ENCODE data around the gene SMIM38. TPM values are rescaled to one million over a fixed set of nuclear protein-coding genes. Genes with fewer than 3 reads are reported as not detected.

Gene SMIM38
- total RNA-seq, 2 experiments from 2014 or later: 0.18 TPM; not detected in 1

- no peak overlapping the region for H3K4me3 Mint-ChIP-seq
- ChIA-PET CTCF (no interaction called here), POLR2A (no interaction called here)
- DNase-seq (no peak), ATAC-seq (no peak)
- H3K27me3 Mint-ChIP-seq (ENCODE audit: low read depth): peaks cover 8% of the 10 kb centered on the region
- H3K27ac Mint-ChIP-seq: no peak overlapping the region
- peaks cover 14% of the 10 kb centered on the region for H3K4me1 Mint-ChIP-seq (ENCODE audit: low read depth)
- no peaks in the 10 kb centered on the region for H3K36me3 Mint-ChIP-seq (ENCODE audit: low read depth)
- no peaks in the 10 kb centered on the region for H3K9me3 Mint-ChIP-seq (ENCODE audit: insufficient read depth)
Measured at GRCh38 chr11:69167916-69168691, 12.4 kb downstream of the SMIM38 start.

GRCh38 chr11:69169479-69169878 is 13.7 kb downstream of the SMIM38 start:
- H3K36me3 Mint-ChIP-seq (ENCODE audit: low read depth): no peaks in the 10 kb centered on the region
- DNase-seq (no peak), ATAC-seq (no peak)
- no peak overlapping the region for H3K27ac Mint-ChIP-seq
- no peak overlapping the region for H3K4me3 Mint-ChIP-seq
- peaks cover 8% of the 10 kb centered on the region for H3K27me3 Mint-ChIP-seq (ENCODE audit: low read depth)
- no peaks in the 10 kb centered on the region for H3K9me3 Mint-ChIP-seq (ENCODE audit: insufficient read depth)
- ChIA-PET POLR2A (no interaction called here), CTCF (no interaction called here)
- peaks cover 14% of the 10 kb centered on the region for H3K4me1 Mint-ChIP-seq (ENCODE audit: low read depth)

DNA sequence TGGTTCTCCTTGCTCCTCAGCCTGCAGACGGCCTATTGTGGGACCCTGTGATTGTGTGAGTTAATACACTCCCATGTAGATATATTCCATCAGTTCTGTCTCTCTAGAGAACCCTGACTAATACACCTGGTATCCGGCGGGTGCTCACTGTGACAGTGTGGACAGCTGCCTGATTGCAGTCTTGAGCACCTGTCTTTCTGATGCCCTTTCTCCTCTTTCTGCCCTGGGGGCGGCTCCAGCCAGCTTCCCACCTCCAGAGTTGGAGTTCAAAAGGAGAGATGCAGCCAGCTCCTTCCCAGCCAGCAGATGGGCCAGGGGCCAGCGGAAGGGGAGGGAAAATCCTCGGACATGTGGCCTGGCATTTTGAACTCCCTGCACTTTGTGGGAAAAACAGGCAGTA is 15.0 kb downstream of the SMIM38 start:
- H3K4me3 Mint-ChIP-seq: no peak overlapping the region
- POLR2A ChIA-PET: no interaction called here
- DNase-seq (no peak), ATAC-seq (no peak)
- peaks cover 14% of the 10 kb centered on the region for H3K4me1 Mint-ChIP-seq (ENCODE audit: low read depth)
- no peaks in the 10 kb centered on the region for H3K9me3 Mint-ChIP-seq (ENCODE audit: insufficient read depth)
- H3K27ac Mint-ChIP-seq: no peak overlapping the region
- CTCF ChIA-PET: interaction anchor here (0.9 kb wide), 2 partner anchors 122 to 500 kb away, joined by 3 read pairs; no protein-coding TSS in a partner anchor
- H3K27me3 Mint-ChIP-seq (ENCODE audit: low read depth): peaks cover 8% of the 10 kb centered on the region
- H3K36me3 Mint-ChIP-seq (ENCODE audit: low read depth): no peaks in the 10 kb centered on the region

DNA sequence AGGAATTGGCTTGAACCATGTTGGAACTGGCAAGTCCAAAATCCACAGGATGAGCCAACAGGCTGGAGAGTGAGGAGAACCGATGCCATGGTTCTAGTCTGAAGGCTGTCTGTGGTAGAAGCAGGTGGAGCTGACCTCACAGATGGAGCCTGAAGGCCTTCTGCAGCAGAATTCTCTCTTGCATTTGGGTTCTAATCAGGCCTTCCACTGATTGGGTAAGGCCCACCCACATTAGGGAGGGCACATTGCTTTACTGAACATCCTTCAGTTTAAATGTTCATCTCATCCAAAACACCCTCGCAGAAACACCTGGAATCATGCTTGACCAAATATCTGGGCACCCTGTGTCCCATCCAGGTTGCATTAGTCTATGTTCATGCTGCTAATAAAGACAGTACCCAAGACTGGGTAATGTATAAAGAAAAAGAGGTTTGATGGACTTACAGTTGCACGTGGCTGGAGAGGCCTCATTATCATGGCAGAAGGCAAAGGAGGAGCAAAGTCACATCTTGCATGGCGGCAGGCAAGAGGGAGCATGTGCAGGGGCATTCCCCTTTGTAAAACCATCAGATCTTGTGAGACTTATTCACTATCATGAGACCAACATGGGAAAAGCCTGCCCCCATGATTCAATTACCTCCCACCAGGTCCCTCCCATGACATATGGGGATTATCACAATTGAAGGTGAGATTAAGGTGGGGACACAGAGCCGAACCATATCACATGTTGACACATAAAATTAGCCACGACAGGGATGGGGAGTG is 15.9 kb downstream of the SMIM38 start:
- Mint-ChIP-seq H3K9me3 (ENCODE audit: insufficient read depth) (peaks cover 5% of the 10 kb centered on the region), H3K27ac (no peak overlapping the region), H3K4me3 (no peak overlapping the region), H3K36me3 (ENCODE audit: low read depth) (no peaks in the 10 kb centered on the region), H3K27me3 (ENCODE audit: low read depth) (peaks cover 8% of the 10 kb centered on the region), H3K4me1 (ENCODE audit: low read depth) (peaks cover 6% of the 10 kb centered on the region)
- CTCF ChIA-PET: interaction anchor here (0.9 kb wide), 2 partner anchors 121 to 499 kb away, joined by 3 read pairs; no protein-coding TSS in a partner anchor
- POLR2A ChIA-PET: no interaction called here
- DNase-seq (no peak), ATAC-seq (no peak)

DNA sequence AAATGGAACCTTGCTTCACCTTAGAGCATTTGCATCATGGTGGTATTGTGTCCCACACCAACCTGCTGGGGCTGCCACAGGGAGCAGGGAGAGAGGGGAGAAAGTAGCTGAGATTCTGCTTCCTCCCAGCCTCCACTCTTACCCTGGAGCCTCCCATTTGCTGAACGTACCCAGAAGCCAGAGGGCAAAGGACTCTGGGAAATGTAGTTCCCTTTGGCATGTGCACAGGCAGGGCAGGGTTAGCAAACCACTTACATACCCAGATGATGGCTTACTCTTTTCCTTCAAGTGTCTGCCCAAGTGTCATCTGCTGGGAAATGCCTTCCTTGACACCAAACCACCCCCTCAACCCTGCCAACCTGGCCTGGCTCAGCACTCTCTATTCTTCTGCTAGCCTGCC is 16.9 kb downstream of the SMIM38 start:
- H3K4me1 Mint-ChIP-seq (ENCODE audit: low read depth): no peaks in the 10 kb centered on the region
- H3K4me3 Mint-ChIP-seq: no peak overlapping the region
- ATAC-seq (no peak), DNase-seq (no peak)
- H3K27ac Mint-ChIP-seq: no peak overlapping the region
- H3K9me3 Mint-ChIP-seq (ENCODE audit: insufficient read depth): peaks cover 5% of the 10 kb centered on the region
- peaks cover 3% of the 10 kb centered on the region for H3K27me3 Mint-ChIP-seq (ENCODE audit: low read depth)
- CTCF ChIA-PET: no interaction called here
- POLR2A ChIA-PET: no interaction called here
- no peaks in the 10 kb centered on the region for H3K36me3 Mint-ChIP-seq (ENCODE audit: low read depth)

- peaks cover 5% of the 10 kb centered on the region for H3K9me3 Mint-ChIP-seq (ENCODE audit: insufficient read depth)
Measured at GRCh38 chr11:69173331-69173730, 17.6 kb downstream of the SMIM38 start.

DNA sequence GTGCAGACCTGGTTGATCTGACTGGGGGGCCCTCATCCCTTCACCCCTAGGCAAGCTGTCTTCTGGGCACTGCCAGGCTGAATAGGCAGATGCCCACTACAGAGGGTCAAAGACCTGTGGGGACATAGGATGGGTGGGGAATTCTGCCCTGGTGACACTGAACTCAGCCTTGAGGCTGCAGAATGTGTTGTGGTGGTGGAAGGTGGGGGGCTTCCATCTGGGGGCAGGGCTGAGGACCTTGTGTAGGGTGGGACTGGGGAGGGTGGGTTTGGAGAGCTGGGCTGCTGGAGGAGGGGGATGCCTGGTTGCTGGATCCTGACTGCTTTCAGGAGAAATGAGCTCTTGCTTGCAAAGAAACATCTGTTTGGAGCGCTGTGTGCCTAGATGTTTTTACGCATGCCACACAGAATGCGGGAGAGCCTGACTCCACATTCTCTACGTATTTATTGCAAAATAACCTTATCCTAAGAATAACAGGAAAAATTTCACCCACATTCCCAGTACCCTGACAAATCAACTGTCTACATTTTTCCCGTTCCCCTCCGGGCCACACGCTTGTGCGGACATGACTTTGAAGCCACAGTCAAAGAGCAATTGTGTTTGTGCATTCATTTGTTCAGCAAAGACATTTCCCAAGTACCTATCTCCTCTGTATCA is 18.3 kb downstream of the SMIM38 start:
- ChIA-PET POLR2A (no interaction called here), CTCF (no interaction called here)
- no peak overlapping the region for H3K27ac Mint-ChIP-seq
- no peak overlapping the region for H3K4me3 Mint-ChIP-seq
- DNase-seq (no peak), ATAC-seq (no peak)
- no peaks in the 10 kb centered on the region for H3K27me3 Mint-ChIP-seq (ENCODE audit: low read depth)
- H3K36me3 Mint-ChIP-seq (ENCODE audit: low read depth): no peaks in the 10 kb centered on the region
- H3K4me1 Mint-ChIP-seq (ENCODE audit: low read depth): no peaks in the 10 kb centered on the region
- peaks cover 5% of the 10 kb centered on the region for H3K9me3 Mint-ChIP-seq (ENCODE audit: insufficient read depth)

More at GRCh38 chr11:69173331-69173730, 17.6 kb downstream of the SMIM38 start:
- ChIA-PET CTCF (no interaction called here), POLR2A (no interaction called here)
- Mint-ChIP-seq H3K36me3 (ENCODE audit: low read depth) (no peaks in the 10 kb centered on the region), H3K4me3 (no peak overlapping the region), H3K4me1 (ENCODE audit: low read depth) (no peaks in the 10 kb centered on the region), H3K27me3 (ENCODE audit: low read depth) (no peaks in the 10 kb centered on the region), H3K27ac (no peak overlapping the region)
- ATAC-seq (no peak), DNase-seq (no peak)

- ATAC-seq: no peak
- DNase-seq: no peak
- peaks cover 5% of the 10 kb centered on the region for H3K9me3 Mint-ChIP-seq (ENCODE audit: insufficient read depth)
- H3K36me3 Mint-ChIP-seq (ENCODE audit: low read depth): no peaks in the 10 kb centered on the region
- H3K4me1 Mint-ChIP-seq (ENCODE audit: low read depth): no peaks in the 10 kb centered on the region
- H3K4me3 Mint-ChIP-seq: no peak overlapping the region
- ChIA-PET POLR2A (no interaction called here), CTCF (no interaction called here)
- no peaks in the 10 kb centered on the region for H3K27me3 Mint-ChIP-seq (ENCODE audit: low read depth)
- no peak overlapping the region for H3K27ac Mint-ChIP-seq
Measured at GRCh38 chr11:69174841-69175240, 19.1 kb downstream of the SMIM38 start.

- Mint-ChIP-seq H3K36me3 (ENCODE audit: low read depth) (no peaks in the 10 kb centered on the region), H3K4me1 (ENCODE audit: low read depth) (peaks cover 4% of the 10 kb centered on the region), H3K4me3 (no peak overlapping the region), H3K27ac (no peak overlapping the region), H3K27me3 (ENCODE audit: low read depth) (peaks cover 3% of the 10 kb centered on the region), H3K9me3 (ENCODE audit: insufficient read depth) (peaks cover 5% of the 10 kb centered on the region)
- no peak for ATAC-seq
- DNase-seq: no peak
- CTCF ChIA-PET: no interaction called here
- POLR2A ChIA-PET: no interaction called here
Measured at GRCh38 chr11:69178819-69179482, 23.2 kb downstream of the SMIM38 start.

DNA sequence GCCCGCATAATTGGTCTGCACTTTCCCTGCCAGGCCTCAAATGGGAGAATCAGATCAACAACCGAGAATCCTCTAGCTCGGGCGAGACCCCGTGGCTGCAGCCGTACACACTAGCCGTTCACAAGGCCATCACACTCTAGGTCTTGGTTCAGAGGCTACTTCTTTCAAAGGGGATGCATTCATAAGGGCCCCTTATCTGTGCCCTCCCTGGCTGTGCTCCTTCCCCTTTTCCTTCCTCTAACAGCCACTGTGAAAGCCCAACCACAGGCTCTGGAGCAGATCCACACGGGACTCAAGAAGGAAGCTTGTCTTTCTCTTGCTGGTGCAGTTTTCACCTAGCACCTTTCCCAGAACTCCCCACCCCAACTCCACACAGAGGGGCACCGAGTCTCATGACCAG is 24.5 kb downstream of the SMIM38 start:
- Mint-ChIP-seq H3K9me3 (ENCODE audit: insufficient read depth) (peaks cover 5% of the 10 kb centered on the region), H3K4me3 (no peak overlapping the region), H3K4me1 (ENCODE audit: low read depth) (peaks cover 4% of the 10 kb centered on the region), H3K27me3 (ENCODE audit: low read depth) (peaks cover 3% of the 10 kb centered on the region), H3K36me3 (ENCODE audit: low read depth) (no peaks in the 10 kb centered on the region), H3K27ac (no peak overlapping the region)
- DNase-seq: no peak
- ATAC-seq: no peak
- ChIA-PET POLR2A (no interaction called here), CTCF (no interaction called here)

- ATAC-seq: no peak
- no peak for DNase-seq
- H3K9me3 Mint-ChIP-seq (ENCODE audit: insufficient read depth): peaks cover 5% of the 10 kb centered on the region
- H3K4me1 Mint-ChIP-seq (ENCODE audit: low read depth): peaks cover 4% of the 10 kb centered on the region
- POLR2A ChIA-PET: no interaction called here
- no peaks in the 10 kb centered on the region for H3K36me3 Mint-ChIP-seq (ENCODE audit: low read depth)
- H3K27ac Mint-ChIP-seq: no peak overlapping the region
- no peak overlapping the region for H3K4me3 Mint-ChIP-seq
- H3K27me3 Mint-ChIP-seq (ENCODE audit: low read depth): peaks cover 3% of the 10 kb centered on the region
- CTCF ChIA-PET: no interaction called here
Measured at GRCh38 chr11:69180726-69181125, 25.0 kb downstream of the SMIM38 start.

DNA sequence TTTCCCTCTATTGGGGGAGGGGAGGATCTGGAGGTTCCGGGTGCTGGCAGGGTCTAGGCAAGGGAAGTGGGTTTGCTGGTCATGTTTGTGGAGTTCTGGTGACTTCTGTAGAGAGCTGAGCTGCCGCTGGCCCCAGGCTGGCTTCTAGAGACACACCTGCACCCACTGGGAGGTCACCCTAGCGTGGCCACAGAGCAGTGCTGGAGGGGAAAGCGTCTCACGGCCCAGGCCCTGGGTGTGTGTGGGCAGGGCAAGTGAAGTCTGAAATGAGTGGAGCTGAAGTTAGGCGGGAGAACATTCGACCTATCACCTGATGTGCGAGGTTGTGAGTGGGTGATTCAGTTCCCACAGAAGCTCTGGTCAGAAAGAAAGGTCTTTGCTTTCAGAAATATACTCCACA is 27.9 kb downstream of the SMIM38 start:
- Mint-ChIP-seq H3K4me1 (ENCODE audit: low read depth) (peaks cover 4% of the 10 kb centered on the region), H3K27me3 (ENCODE audit: low read depth) (peaks cover 3% of the 10 kb centered on the region), H3K4me3 (no peak overlapping the region), H3K9me3 (ENCODE audit: insufficient read depth) (no peaks in the 10 kb centered on the region), H3K27ac (no peak overlapping the region), H3K36me3 (ENCODE audit: low read depth) (no peaks in the 10 kb centered on the region)
- no peak for ATAC-seq
- no peak for DNase-seq
- ChIA-PET CTCF (no interaction called here), POLR2A (no interaction called here)
